Smooth muscle cell (in vitro differentiated cells): Measurements from ENCODE around the gene SOX15. TPM values are rescaled to one million over a fixed set of nuclear protein-coding genes. Genes with fewer than 3 reads are reported as not detected.
A peak's percentile ranks its signal among the peaks of the same experiment; 100 is the strongest.

Source experiments
- DNase-seq: peaks from one replicate; lab custom pipeline; 2025; ENCODE audit not compliant: unreplicated experiment; lab: John Stamatoyannopoulos, UW
- H2AFZ ChIP-seq: fragments of 200-600 bp; sonication (generic); 2 replicates; pipeline ENCODE4 v1.6.0; 2016; ENCODE audit warnings: antibody characterized with exemption, low read depth, mild to moderate bottlenecking
- H3F3A ChIP-seq: fragments of 200-600 bp; sonication (generic); 2 replicates; pipeline ENCODE4 v1.6.0; 2017; ENCODE audit warnings: antibody characterized with exemption, low read depth
- H3K27ac ChIP-seq: fragments of 200-600 bp; sonication (generic); 2 replicates; pipeline ENCODE4 v1.5.1; 2016; ENCODE audit warnings: low read depth, mild to moderate bottlenecking
- H3K27me3 ChIP-seq: fragments of 200-600 bp; sonication (generic); 2 replicates; pipeline ENCODE4 v1.6.1; 2016; ENCODE audit warnings: low read depth, mild to moderate bottlenecking
- H3K36me3 ChIP-seq: fragments of 200-600 bp; sonication (generic); 2 replicates; pipeline ENCODE4 v1.5.1; 2016; ENCODE audit warnings: low read depth
- H3K4me1 ChIP-seq: fragments of 200-600 bp; sonication (generic); 2 replicates; pipeline ENCODE4 v1.5.1; 2016; ENCODE audit warnings: low read depth
- H3K4me2 ChIP-seq: fragments of 200-600 bp; sonication (generic); 2 replicates; pipeline ENCODE4 v1.6.0; 2016; ENCODE audit warnings: mild to moderate bottlenecking
- H3K4me3 ChIP-seq: fragments of 200-600 bp; sonication (generic); 2 replicates; pipeline ENCODE4 v1.5.1; 2016; ENCODE audit warnings: mild to moderate bottlenecking
- H3K79me2 ChIP-seq: fragments of 200-600 bp; sonication (generic); 2 replicates; pipeline ENCODE4 v1.6.0; 2016; ENCODE audit warnings: low read depth, mild to moderate bottlenecking
- H3K9ac ChIP-seq: fragments of 200-600 bp; sonication (generic); 2 replicates; pipeline ENCODE4 v1.6.0; 2016; ENCODE audit warnings: low read depth
- H3K9me3 ChIP-seq: fragments of 200-600 bp; sonication (generic); replicated peaks from 2 replicates; pipeline ENCODE4 v1.5.1; 2016; ENCODE audit warnings: low read depth
- H4K20me1 ChIP-seq: fragments of 200-600 bp; sonication (generic); 2 replicates; pipeline ENCODE4 v1.6.0; 2016; ENCODE audit warnings: low read depth
- WGBS: methylation state at CpG from one replicate; pipeline ENCODE4 v1.1.7; 2016; ENCODE audit warnings: low lambda C conversion rate; 5-methylcytosine and 5-hydroxymethylcytosine counted together
- polyA plus RNA-seq: library from polyadenylated mRNA; unstranded; fragments of >200 nt; fragmentation: Nextera tagmentation; extraction: Ambion mirVana; gene quantifications from 2 replicates; pipeline ENCODE4 v1.2.1, GENCODE V29; 2016
- total RNA-seq: library from RNA; depleted of rRNA; stranded (reverse); fragments of >200 nt; gene quantifications from 2 replicates; pipeline ENCODE4 v1.2.3, GENCODE V29; 2014
- TF ChIP-seq, protein P1 (sequence below): fragments of 200-600 bp; sonication (generic); IDR thresholded peaks from 2 replicates; pipeline ENCODE4 v1.5.1; 2017; ENCODE audit warnings: borderline replicate concordance, mild to moderate bottlenecking, antibody characterized with exemption; ENCODE audit not compliant: insufficient read depth, poor library complexity, severe bottlenecking

The SOX15 gene
- total and polyA plus RNA-seq, 2 experiments from 2014 or later: 7.3 to 16.1 TPM

DNA sequence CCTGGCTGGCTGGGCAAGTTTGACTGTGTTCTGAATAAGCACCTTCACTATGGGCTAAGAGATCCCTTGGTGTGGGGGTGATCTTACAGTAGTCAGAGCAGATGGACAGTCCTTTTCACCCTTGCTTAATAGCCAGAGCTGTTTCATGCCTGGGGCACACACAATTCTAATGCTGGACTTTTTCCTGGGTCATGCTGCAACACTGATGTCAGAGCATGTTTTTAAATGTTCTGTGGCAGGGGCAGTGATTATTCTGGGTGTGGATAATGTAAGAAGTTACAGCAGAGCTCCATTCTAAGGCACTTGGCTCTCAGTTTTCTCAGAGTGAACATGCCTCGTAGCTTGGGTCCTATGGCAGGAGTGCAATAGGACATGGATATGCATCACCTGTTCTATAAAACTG, 14.4 kb downstream of the SOX15 start:
- Histone ChIP-seq H2AFZ (no peak overlapping the region), H3K9me3 (no peaks in the 10 kb centered on the region), H3K27ac (peak overlapping the region; percentile 94), H3K27me3 (no peaks in the 10 kb centered on the region), H3K4me3 (peak overlapping the region; percentile 93), H4K20me1 (peaks cover 65% of the 10 kb centered on the region), H3F3A (peaks cover 67% of the 10 kb centered on the region), H3K4me2 (peak overlapping the region; percentile 90), H3K4me1 (peaks cover 16% of the 10 kb centered on the region), H3K79me2 (peaks cover 57% of the 10 kb centered on the region), H3K9ac (no peak overlapping the region), H3K36me3 (peaks cover 9% of the 10 kb centered on the region)
- no peak for DNase-seq
- 84% methylated on average over 1 of the region's 1 CpG for WGBS
- TF ChIP-seq, protein P1, sequence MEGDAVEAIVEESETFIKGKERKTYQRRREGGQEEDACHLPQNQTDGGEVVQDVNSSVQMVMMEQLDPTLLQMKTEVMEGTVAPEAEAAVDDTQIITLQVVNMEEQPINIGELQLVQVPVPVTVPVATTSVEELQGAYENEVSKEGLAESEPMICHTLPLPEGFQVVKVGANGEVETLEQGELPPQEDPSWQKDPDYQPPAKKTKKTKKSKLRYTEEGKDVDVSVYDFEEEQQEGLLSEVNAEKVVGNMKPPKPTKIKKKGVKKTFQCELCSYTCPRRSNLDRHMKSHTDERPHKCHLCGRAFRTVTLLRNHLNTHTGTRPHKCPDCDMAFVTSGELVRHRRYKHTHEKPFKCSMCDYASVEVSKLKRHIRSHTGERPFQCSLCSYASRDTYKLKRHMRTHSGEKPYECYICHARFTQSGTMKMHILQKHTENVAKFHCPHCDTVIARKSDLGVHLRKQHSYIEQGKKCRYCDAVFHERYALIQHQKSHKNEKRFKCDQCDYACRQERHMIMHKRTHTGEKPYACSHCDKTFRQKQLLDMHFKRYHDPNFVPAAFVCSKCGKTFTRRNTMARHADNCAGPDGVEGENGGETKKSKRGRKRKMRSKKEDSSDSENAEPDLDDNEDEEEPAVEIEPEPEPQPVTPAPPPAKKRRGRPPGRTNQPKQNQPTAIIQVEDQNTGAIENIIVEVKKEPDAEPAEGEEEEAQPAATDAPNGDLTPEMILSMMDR: no peak

DNA sequence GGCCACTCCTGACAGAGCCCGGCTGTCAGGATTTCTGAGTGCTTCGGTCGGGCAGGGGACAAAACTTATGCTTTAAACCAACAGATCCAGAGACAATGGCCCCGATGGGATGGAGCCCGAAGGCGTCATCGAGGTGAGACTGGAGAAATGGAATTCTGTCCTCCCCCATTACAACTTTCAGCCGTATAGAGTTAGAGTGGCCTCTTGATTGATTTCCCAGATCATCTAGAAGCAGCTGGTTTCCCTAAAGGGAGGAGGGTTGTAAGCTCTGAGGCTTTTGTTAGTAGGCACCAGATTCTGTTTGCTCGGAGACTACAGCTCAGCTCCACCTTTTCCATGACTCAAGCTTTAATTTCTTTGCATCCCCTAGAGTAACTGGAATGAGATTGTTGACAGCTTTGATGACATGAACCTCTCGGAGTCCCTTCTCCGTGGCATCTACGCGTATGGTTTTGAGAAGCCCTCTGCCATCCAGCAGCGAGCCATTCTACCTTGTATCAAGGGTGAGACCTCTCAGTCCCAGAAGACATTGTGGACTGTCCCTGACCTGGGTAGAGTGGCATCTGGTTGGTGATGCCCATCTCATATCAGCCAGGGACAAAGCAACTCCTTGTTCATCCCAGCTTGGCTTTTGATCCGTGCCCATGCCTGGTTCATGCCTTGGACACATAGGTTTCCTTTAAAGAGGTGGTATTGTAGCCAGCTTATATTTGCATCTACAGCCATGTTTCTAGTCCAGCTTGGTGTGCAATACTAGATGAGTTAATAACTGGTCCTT, 15.5 kb downstream of the SOX15 start:
- peaks cover 65% of the 10 kb centered on the region for H4K20me1 ChIP-seq
- H3K4me1 ChIP-seq: peaks cover 16% of the 10 kb centered on the region
- DNase-seq: no peak
- TF ChIP-seq, protein P1: no peak
- H3K79me2 ChIP-seq: peaks cover 57% of the 10 kb centered on the region
- H3K9ac ChIP-seq: peak overlapping the region; percentile 98
- peak overlapping the region; percentile 93 for H3K4me3 ChIP-seq
- WGBS: 32% methylated on average over 15 of the region's 15 CpGs
- peak overlapping the region; percentile 94 for H3K27ac ChIP-seq
- no peaks in the 10 kb centered on the region for H3K27me3 ChIP-seq
- H3K36me3 ChIP-seq: peaks cover 9% of the 10 kb centered on the region
- H3K9me3 ChIP-seq: no peaks in the 10 kb centered on the region
- peaks cover 60% of the 10 kb centered on the region for H3F3A ChIP-seq
- H2AFZ ChIP-seq: no peak overlapping the region
- peak overlapping the region; percentile 90 for H3K4me2 ChIP-seq

DNA sequence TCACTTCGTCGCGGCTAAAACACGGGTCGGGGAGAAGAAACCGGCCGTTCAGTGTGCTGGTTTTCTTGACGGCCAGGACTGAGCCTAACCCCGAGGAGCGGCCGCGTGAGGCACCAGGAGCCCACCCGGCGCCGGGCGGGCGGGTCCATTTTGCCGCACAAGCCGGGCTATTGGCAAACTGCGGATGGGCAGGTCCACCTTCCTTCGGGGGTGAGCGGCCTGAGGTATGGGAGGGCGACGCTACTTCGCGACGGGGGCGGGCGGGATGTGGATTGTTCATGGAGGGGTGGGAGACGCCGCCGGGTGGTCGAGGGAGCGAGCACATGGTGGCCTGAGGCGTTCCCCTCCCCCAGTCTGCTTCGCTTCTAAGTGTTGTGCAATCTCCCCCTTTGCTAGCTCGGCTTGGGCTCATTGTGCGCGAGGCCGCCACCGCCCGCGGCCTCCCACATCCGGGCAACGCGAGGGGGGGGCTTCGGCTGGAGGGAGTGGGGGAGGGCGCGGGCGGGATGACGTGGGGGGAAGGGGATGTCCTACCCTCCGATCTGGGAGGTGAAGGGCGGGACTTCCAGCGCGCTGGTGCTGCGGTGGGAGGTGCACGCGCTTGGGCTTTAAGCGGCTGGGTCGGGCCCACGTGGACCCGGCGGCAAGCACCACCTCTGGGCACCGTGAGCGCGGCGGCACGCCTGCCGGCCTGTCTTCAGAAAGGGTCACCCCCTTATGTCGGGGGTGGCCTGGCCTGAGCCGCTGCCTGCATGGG, 16.4 kb downstream of the SOX15 start:
- Histone ChIP-seq H3K4me1 (peaks cover 16% of the 10 kb centered on the region), H3K4me3 (peak overlapping the region; percentile 93), H3K36me3 (peaks cover 9% of the 10 kb centered on the region), H3K4me2 (peak overlapping the region; percentile 90), H3K79me2 (peaks cover 60% of the 10 kb centered on the region), H3K9me3 (no peaks in the 10 kb centered on the region), H3K27ac (peak overlapping the region; percentile 94), H3K27me3 (no peaks in the 10 kb centered on the region), H2AFZ (no peak overlapping the region), H3F3A (peaks cover 54% of the 10 kb centered on the region), H4K20me1 (peaks cover 58% of the 10 kb centered on the region), H3K9ac (peak overlapping the region; percentile 98)
- DNase-seq: peak; percentile 77
- WGBS: 2% methylated on average over 35 of the region's 71 CpGs
- TF ChIP-seq, protein P1: no peak
